Epithelial cell of esophagus (primary cell): ENCODE results near the gene GADD45GIP1.

Source experiments
- DNase-seq: peaks from one replicate; pipeline ENCODE4 v3.0.0; 2010; ENCODE audit warnings: low read depth
- H3K4me3 ChIP-seq: 2 replicates; pipeline ENCODE4 v1.5.1; 2011; ENCODE audit warnings: mild to moderate bottlenecking, low read length, control low read depth
- TF ChIP-seq, protein P1 (sequence below): IDR thresholded peaks from 2 replicates; pipeline ENCODE4 v1.5.1; 2011; ENCODE audit warnings: low read depth, mild to moderate bottlenecking, low read length, control low read depth, inconsistent platforms; ENCODE audit not compliant: insufficient read depth; ENCODE audit errors: missing control alignments

GADD45GIP1 gene

DNA sequence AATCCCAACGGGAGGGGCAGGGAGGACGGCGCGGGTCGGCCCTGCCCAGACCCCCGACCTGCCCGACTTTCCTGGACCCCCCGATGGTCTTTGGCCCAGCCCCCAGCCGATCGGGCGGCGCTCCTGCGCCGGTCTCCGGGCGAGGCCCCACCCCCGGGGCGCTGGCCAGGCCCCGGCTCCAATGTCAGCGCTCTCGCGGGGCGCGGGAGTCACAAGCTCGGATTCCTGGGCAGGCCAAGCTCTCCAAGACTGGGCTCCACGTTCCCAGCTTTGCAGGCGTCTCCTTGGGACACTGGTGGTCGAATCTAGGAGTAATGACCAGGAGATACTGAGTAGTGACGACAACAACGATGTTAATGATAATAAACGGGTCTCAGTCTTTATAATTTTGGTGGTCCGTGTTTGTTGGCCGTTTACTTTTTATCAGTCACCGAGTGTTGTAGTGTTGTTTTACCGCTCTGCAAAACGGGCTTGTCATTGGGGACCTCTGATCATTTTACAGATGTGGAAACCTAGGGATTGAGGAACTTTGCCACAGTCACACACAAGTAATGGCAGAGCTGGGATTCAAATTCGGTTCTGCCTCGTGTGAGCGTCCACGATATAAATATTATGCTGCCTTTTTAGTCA, 10.8 kb downstream of the GADD45GIP1 start:
- TF ChIP-seq, protein P1, sequence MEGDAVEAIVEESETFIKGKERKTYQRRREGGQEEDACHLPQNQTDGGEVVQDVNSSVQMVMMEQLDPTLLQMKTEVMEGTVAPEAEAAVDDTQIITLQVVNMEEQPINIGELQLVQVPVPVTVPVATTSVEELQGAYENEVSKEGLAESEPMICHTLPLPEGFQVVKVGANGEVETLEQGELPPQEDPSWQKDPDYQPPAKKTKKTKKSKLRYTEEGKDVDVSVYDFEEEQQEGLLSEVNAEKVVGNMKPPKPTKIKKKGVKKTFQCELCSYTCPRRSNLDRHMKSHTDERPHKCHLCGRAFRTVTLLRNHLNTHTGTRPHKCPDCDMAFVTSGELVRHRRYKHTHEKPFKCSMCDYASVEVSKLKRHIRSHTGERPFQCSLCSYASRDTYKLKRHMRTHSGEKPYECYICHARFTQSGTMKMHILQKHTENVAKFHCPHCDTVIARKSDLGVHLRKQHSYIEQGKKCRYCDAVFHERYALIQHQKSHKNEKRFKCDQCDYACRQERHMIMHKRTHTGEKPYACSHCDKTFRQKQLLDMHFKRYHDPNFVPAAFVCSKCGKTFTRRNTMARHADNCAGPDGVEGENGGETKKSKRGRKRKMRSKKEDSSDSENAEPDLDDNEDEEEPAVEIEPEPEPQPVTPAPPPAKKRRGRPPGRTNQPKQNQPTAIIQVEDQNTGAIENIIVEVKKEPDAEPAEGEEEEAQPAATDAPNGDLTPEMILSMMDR: no peak
- DNase-seq: peak; percentile 84
- peak overlapping the region; percentile 80 for H3K4me3 ChIP-seq

DNA sequence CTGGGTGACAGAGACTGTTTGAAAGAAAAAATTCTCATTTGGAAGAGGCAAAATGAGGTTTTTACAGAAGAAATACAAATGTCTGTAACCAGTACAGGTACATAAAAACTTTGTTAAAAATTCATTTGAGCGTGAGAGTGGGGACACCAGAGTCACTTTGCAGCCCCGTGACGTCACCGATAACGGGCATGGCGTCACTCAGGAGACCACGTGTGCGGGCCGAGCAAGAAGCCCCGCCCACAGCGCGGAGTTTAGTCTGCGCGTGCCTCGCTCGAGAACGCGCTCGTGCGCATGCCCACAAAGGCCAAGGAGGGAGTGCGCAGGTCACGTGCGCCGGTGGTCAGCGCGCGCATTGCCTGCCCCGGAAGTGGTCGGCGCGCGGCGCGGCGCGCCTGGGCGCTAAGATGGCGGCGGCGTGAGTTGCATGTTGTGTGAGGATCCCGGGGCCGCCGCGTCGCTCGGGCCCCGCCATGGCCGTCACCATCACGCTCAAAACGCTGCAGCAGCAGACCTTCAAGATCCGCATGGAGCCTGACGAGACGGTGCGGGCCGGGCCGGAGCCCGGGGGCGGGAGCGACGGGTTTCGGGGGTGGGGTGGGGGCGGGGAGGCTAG, 11.4 kb downstream of the GADD45GIP1 start, which contains the start of gene RAD23A:
Gene RAD23A (plus strand): TSS at position 384 of the 613 bp plus-strand sequence. CDS start 87 bp downstream, at position 471.
- DNase-seq: peak; percentile 98
- TF ChIP-seq, protein P1: no peak
- peak within 1 kb of the TSS; percentile 80 for H3K4me3 ChIP-seq

DNA sequence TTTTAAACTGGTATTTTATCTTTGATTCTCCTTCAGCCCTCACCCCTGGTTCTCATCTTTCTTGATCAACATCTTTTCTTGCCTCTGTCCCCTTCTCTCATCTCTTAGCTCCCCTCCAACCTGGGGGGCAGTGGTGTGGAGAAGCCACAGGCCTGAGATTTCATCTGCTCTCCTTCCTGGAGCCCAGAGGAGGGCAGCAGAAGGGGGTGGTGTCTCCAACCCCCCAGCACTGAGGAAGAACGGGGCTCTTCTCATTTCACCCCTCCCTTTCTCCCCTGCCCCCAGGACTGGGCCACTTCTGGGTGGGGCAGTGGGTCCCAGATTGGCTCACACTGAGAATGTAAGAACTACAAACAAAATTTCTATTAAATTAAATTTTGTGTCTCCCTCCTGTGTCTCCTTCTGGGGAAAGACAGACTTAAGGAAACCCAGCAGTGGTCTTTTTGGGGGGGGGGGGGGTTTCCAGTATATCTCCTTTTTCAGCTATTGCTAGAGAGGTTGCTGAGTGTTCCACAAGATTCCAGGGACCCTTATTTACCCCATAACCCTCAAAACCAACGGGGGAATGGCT, 12.8 kb downstream of the GADD45GIP1 start:
- TF ChIP-seq, protein P1: no peak
- no peak for DNase-seq
- no peak overlapping the region for H3K4me3 ChIP-seq

DNA sequence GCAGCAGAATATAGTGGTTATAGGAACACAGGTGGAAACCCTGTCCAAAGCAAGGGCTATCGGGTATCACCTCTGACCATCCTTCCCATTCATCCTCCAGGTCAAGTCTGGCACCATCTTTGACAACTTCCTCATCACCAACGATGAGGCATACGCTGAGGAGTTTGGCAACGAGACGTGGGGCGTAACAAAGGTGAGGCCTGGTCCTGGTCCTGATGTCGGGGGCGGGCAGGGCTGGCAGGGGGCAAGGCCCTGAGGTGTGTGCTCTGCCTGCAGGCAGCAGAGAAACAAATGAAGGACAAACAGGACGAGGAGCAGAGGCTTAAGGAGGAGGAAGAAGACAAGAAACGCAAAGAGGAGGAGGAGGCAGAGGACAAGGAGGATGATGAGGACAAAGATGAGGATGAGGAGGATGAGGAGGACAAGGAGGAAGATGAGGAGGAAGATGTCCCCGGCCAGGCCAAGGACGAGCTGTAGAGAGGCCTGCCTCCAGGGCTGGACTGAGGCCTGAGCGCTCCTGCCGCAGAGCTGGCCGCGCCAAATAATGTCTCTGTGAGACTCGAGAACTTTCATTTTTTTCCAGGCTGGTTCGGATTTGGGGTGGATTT, 13.5 kb downstream of the GADD45GIP1 start:
- TF ChIP-seq, protein P1: no peak
- DNase-seq: no peak
- H3K4me3 ChIP-seq: no peak overlapping the region

DNA sequence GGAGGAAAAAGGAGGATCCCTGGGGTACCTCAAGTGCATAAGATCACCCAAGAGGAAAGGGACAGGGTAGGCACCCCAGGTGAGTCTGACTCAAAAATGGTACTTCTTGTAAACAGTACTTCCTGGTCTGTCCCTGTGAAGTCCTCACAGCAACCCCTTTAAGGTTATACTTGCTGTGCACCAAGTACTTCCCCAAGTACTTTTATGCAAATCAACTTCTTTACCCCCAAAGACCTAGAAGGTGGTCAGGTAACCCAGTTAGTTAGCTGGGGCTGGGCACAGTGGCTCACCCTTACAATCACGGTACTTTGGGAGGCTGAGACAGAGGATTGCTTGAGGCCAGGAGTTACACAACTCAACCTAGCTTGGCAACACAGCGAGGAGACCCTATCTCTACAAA, 16.1 kb downstream of the GADD45GIP1 start:
- no peak for DNase-seq
- TF ChIP-seq, protein P1: no peak
- H3K4me3 ChIP-seq: peak overlapping the region; percentile 99

DNA sequence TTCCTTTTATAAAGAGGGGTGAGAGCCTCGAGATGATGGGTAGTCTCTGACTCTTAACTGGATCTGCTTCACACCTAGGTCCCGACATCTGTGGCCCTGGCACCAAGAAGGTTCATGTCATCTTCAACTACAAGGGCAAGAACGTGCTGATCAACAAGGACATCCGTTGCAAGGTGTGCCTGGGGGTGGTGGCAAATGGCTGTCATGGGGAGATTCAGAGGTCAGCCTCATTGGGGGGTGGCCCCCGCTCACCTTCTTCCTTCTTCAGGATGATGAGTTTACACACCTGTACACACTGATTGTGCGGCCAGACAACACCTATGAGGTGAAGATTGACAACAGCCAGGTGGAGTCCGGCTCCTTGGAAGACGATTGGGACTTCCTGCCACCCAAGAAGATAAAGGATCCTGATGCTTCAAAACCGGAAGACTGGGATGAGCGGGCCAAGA, 17.0 kb downstream of the GADD45GIP1 start:
- peak overlapping the region; percentile 99 for H3K4me3 ChIP-seq
- no peak for DNase-seq
- TF ChIP-seq, protein P1: no peak
